Measurements from ENCODE around the gene SLC12A3.

Gene SLC12A3

GRCh38 chr16:56953006-56953405 lies 88.0 kb downstream of the SLC12A3 start:
- ATAC-seq: no peak
- TF ChIP-seq GLIS3 (CRISPR knock-in tag; IDR thresholded peaks at IDR 0.05) (no peak), ARNTL (CRISPR knock-in tag; IDR thresholded peaks at IDR 0.05; ENCODE audit: borderline replicate concordance, low read depth) (no peak), ZC3H10 (CRISPR knock-in tag; IDR thresholded peaks at IDR 0.05) (no peak), OSR1 (CRISPR knock-in tag; IDR thresholded peaks at IDR 0.05) (no peak), SNAI2 (CRISPR knock-in tag; IDR thresholded peaks at IDR 0.05) (no peak), ZNF8 (CRISPR knock-in tag; IDR thresholded peaks at IDR 0.05) (no peak), CSDC2 (CRISPR knock-in tag; IDR thresholded peaks at IDR 0.05) (no peak), CSRNP3 (CRISPR knock-in tag; IDR thresholded peaks at IDR 0.05) (no peak), TOX (CRISPR knock-in tag; IDR thresholded peaks at IDR 0.05; ENCODE audit: borderline replicate concordance) (no peak)

GRCh38 chr16:56956076-56956475 lies 91.1 kb downstream of the SLC12A3 start:
- TF ChIP-seq GLIS3 (CRISPR knock-in tag; IDR thresholded peaks at IDR 0.05) (no peak), PATZ1 (CRISPR knock-in tag; IDR thresholded peaks at IDR 0.05; ENCODE audit: borderline replicate concordance) (no peak), CREB5 (CRISPR knock-in tag; IDR thresholded peaks at IDR 0.05; ENCODE audit: low read depth) (no peak)
- no peak for ATAC-seq

GRCh38 chr16:56956756-56957155 lies 91.7 kb downstream of the SLC12A3 start:
- ATAC-seq: no peak
- TF ChIP-seq RARB (CRISPR knock-in tag; IDR thresholded peaks at IDR 0.05) (no peak), TOX (CRISPR knock-in tag; IDR thresholded peaks at IDR 0.05; ENCODE audit: borderline replicate concordance) (no peak), ZNF565 (CRISPR knock-in tag; conservative IDR thresholded peaks at IDR 0.05; ENCODE audit: low read depth) (no peak), ZFP30 (CRISPR knock-in tag; IDR thresholded peaks at IDR 0.05) (no peak), TCF4 (CRISPR knock-in tag; IDR thresholded peaks at IDR 0.05; ENCODE audit: borderline replicate concordance) (no peak), ZNF70 (CRISPR knock-in tag; IDR thresholded peaks at IDR 0.05) (no peak), CREB5 (CRISPR knock-in tag; IDR thresholded peaks at IDR 0.05; ENCODE audit: low read depth) (no peak), PPARA (CRISPR knock-in tag; IDR thresholded peaks at IDR 0.05; ENCODE audit: borderline replicate concordance) (no peak), ZNF8 (CRISPR knock-in tag; IDR thresholded peaks at IDR 0.05) (no peak), ARNTL (CRISPR knock-in tag; IDR thresholded peaks at IDR 0.05; ENCODE audit: borderline replicate concordance, low read depth) (no peak), ZFP3 (CRISPR knock-in tag; IDR thresholded peaks at IDR 0.05) (no peak), ESRRG (CRISPR knock-in tag; IDR thresholded peaks at IDR 0.05) (no peak)

- no peak for TF ChIP-seq ARNTL (CRISPR knock-in tag; IDR thresholded peaks at IDR 0.05; ENCODE audit: borderline replicate concordance, low read depth)
- no peak for TF ChIP-seq ZC3H10 (CRISPR knock-in tag; IDR thresholded peaks at IDR 0.05)
- TF ChIP-seq CSRNP3 (CRISPR knock-in tag; IDR thresholded peaks at IDR 0.05): no peak
- no peak for TF ChIP-seq BACH2 (CRISPR knock-in tag; IDR thresholded peaks at IDR 0.05; ENCODE audit: borderline replicate concordance)
- TF ChIP-seq ZFP3 (CRISPR knock-in tag; IDR thresholded peaks at IDR 0.05): no peak
- no peak for TF ChIP-seq ESRRG (CRISPR knock-in tag; IDR thresholded peaks at IDR 0.05)
- TF ChIP-seq PATZ1 (CRISPR knock-in tag; IDR thresholded peaks at IDR 0.05; ENCODE audit: borderline replicate concordance): no peak
- no peak for TF ChIP-seq CSDC2 (CRISPR knock-in tag; IDR thresholded peaks at IDR 0.05)
- TF ChIP-seq ISL1 (CRISPR knock-in tag; IDR thresholded peaks at IDR 0.05): no peak
- TF ChIP-seq PPARA (CRISPR knock-in tag; IDR thresholded peaks at IDR 0.05; ENCODE audit: borderline replicate concordance): no peak
- no peak for TF ChIP-seq TCF4 (CRISPR knock-in tag; IDR thresholded peaks at IDR 0.05; ENCODE audit: borderline replicate concordance)
- ATAC-seq: no peak
Observed at GRCh38 chr16:56960681-56961281, 95.8 kb downstream of the SLC12A3 start.

Data from SK-N-SH treated with all-trans-retinoic acid at 6 μM for 48 hours (cell line).